Measurements from ENCODE around the gene FSHR. TPM values are rescaled to one million over a fixed set of nuclear protein-coding genes. Genes with fewer than 3 reads are reported as not detected.

Gene FSHR
- polyA plus RNA-seq, 1 experiment: not detected

GRCh38 chr2:48914477-48915089, 239.7 kb downstream of the FSHR start:
- Histone ChIP-seq H3K36me3 (ENCODE audit: control insufficient read depth, insufficient read depth, low read length) (no peaks in the 10 kb centered on the region), H3K4me3 (ENCODE audit: low read depth, low read length) (no peak overlapping the region), H3K27me3 (ENCODE audit: control insufficient read depth, insufficient read depth, low read length) (no peaks in the 10 kb centered on the region)
- DNase-seq (ENCODE audit: low read depth): no peak
- no peak for TF ChIP-seq CTCF (IDR thresholded peaks at IDR 0.05; ENCODE audit: insufficient read depth, low read depth, low read length)
- CTCF ChIA-PET: interaction anchor here (0.6 kb wide), 1 partner anchor 14 kb away, joined by 3 read pairs; no protein-coding TSS in a partner anchor
- POLR2A ChIA-PET: no interaction called here

Small RNAs within 50 kb of the gene (small RNA-seq; reads per million reads assigned to genes)
- not detected for gene MIR548BA (ENCODE audit: insufficient read length, low read depth, low replicate concordance)

Measured in BJ (cell line).